ENCODE results near the gene HIF1A.
A peak's percentile ranks its signal among the peaks of the same experiment; 100 is the strongest.

Gene HIF1A

GRCh38 chr14:61761557-61761956, 66.2 kb downstream of the HIF1A start:
- peaks cover 19% of the 10 kb centered on the region for H3K36me3 ChIP-seq (ENCODE audit: insufficient read depth, low read length)
- peak overlapping the region; percentile 89 for H3K4me3 ChIP-seq (ENCODE audit: low read depth, low read length)
- peak overlapping the region; percentile 55 for H2AFZ ChIP-seq (ENCODE audit: low read length, unreplicated experiment)
- H3K27ac ChIP-seq (ENCODE audit: low read depth, low read length), result peak overlapping the region; percentile 70
- H3K4me1 ChIP-seq (ENCODE audit: control insufficient read depth, insufficient read depth, low read length, unreplicated experiment), result peaks cover 34% of the 10 kb centered on the region
- H3K79me2 ChIP-seq (ENCODE audit: control insufficient read depth, insufficient read depth, low read length, unreplicated experiment), result peaks cover 44% of the 10 kb centered on the region
- H3K27me3 ChIP-seq (ENCODE audit: insufficient read depth, low read length), result no peaks in the 10 kb centered on the region

GRCh38 chr14:61761959-61762786, 66.9 kb downstream of the HIF1A start, which contains the start of gene SNAPC1:
Gene SNAPC1, plus strand, starts transcription at chr14:61762420. Its CDS starts 41 bp downstream, at chr14:61762461.
- Histone ChIP-seq H3K4me1 (ENCODE audit: control insufficient read depth, insufficient read depth, low read length, unreplicated experiment) (peaks cover 37% of the 10 kb centered on the region), H3K27me3 (ENCODE audit: insufficient read depth, low read length) (no peaks in the 10 kb centered on the region), H3K27ac (ENCODE audit: low read depth, low read length) (peak within 1 kb of the TSS; percentile 70), H3K36me3 (ENCODE audit: insufficient read depth, low read length) (peaks cover 21% of the 10 kb centered on the region), H3K4me3 (ENCODE audit: low read depth, low read length) (peak within 1 kb of the TSS; percentile 89), H2AFZ (ENCODE audit: low read length, unreplicated experiment) (peak within 1 kb of the TSS; percentile 55), H3K79me2 (ENCODE audit: control insufficient read depth, insufficient read depth, low read length, unreplicated experiment) (peaks cover 47% of the 10 kb centered on the region)

- peak overlapping the region; percentile 67 for H3K27ac ChIP-seq (ENCODE audit: low read depth, low read length)
- peaks cover 38% of the 10 kb centered on the region for H3K36me3 ChIP-seq (ENCODE audit: insufficient read depth, low read length)
- H2AFZ ChIP-seq (ENCODE audit: low read length, unreplicated experiment), result no peak overlapping the region
- H3K27me3 ChIP-seq (ENCODE audit: insufficient read depth, low read length), result no peaks in the 10 kb centered on the region
- peaks cover 37% of the 10 kb centered on the region for H3K4me1 ChIP-seq (ENCODE audit: control insufficient read depth, insufficient read depth, low read length, unreplicated experiment)
- H3K79me2 ChIP-seq (ENCODE audit: control insufficient read depth, insufficient read depth, low read length, unreplicated experiment), result peaks cover 63% of the 10 kb centered on the region
- peak overlapping the region; percentile 89 for H3K4me3 ChIP-seq (ENCODE audit: low read depth, low read length)
Observed at GRCh38 chr14:61764342-61765122, 69.2 kb downstream of the HIF1A start.

- peaks cover 37% of the 10 kb centered on the region for H3K4me1 ChIP-seq (ENCODE audit: control insufficient read depth, insufficient read depth, low read length, unreplicated experiment)
- H3K27ac ChIP-seq (ENCODE audit: low read depth, low read length), result no peak overlapping the region
- H3K4me3 ChIP-seq (ENCODE audit: low read depth, low read length), result peak overlapping the region; percentile 89
- H3K27me3 ChIP-seq (ENCODE audit: insufficient read depth, low read length), result no peaks in the 10 kb centered on the region
- no peak overlapping the region for H2AFZ ChIP-seq (ENCODE audit: low read length, unreplicated experiment)
- H3K36me3 ChIP-seq (ENCODE audit: insufficient read depth, low read length), result peaks cover 41% of the 10 kb centered on the region
- H3K79me2 ChIP-seq (ENCODE audit: control insufficient read depth, insufficient read depth, low read length, unreplicated experiment), result peaks cover 66% of the 10 kb centered on the region
Observed at GRCh38 chr14:61765225-61765943, 70.1 kb downstream of the HIF1A start.

- no peak overlapping the region for H2AFZ ChIP-seq (ENCODE audit: low read length, unreplicated experiment)
- no peak overlapping the region for H3K27ac ChIP-seq (ENCODE audit: low read depth, low read length)
- peaks cover 71% of the 10 kb centered on the region for H3K79me2 ChIP-seq (ENCODE audit: control insufficient read depth, insufficient read depth, low read length, unreplicated experiment)
- peak overlapping the region; percentile 89 for H3K4me3 ChIP-seq (ENCODE audit: low read depth, low read length)
- H3K4me1 ChIP-seq (ENCODE audit: control insufficient read depth, insufficient read depth, low read length, unreplicated experiment), result peaks cover 37% of the 10 kb centered on the region
- no peaks in the 10 kb centered on the region for H3K27me3 ChIP-seq (ENCODE audit: insufficient read depth, low read length)
- peaks cover 45% of the 10 kb centered on the region for H3K36me3 ChIP-seq (ENCODE audit: insufficient read depth, low read length)
Observed at GRCh38 chr14:61766151-61766550, 70.8 kb downstream of the HIF1A start.

- Histone ChIP-seq H3K79me2 (ENCODE audit: control insufficient read depth, insufficient read depth, low read length, unreplicated experiment) (peaks cover 69% of the 10 kb centered on the region), H2AFZ (ENCODE audit: low read length, unreplicated experiment) (no peak overlapping the region), H3K4me3 (ENCODE audit: low read depth, low read length) (no peak overlapping the region), H3K4me1 (ENCODE audit: control insufficient read depth, insufficient read depth, low read length, unreplicated experiment) (peaks cover 32% of the 10 kb centered on the region), H3K36me3 (ENCODE audit: insufficient read depth, low read length) (peaks cover 53% of the 10 kb centered on the region), H3K27me3 (ENCODE audit: insufficient read depth, low read length) (no peaks in the 10 kb centered on the region), H3K27ac (ENCODE audit: low read depth, low read length) (no peak overlapping the region)
Observed at GRCh38 chr14:61768240-61768639, 72.9 kb downstream of the HIF1A start.

GRCh38 chr14:61769893-61770292, 74.6 kb downstream of the HIF1A start:
- no peak overlapping the region for H3K27ac ChIP-seq (ENCODE audit: low read depth, low read length)
- no peaks in the 10 kb centered on the region for H3K27me3 ChIP-seq (ENCODE audit: insufficient read depth, low read length)
- peaks cover 48% of the 10 kb centered on the region for H3K36me3 ChIP-seq (ENCODE audit: insufficient read depth, low read length)
- no peak overlapping the region for H2AFZ ChIP-seq (ENCODE audit: low read length, unreplicated experiment)
- H3K4me3 ChIP-seq (ENCODE audit: low read depth, low read length), result no peak overlapping the region
- H3K4me1 ChIP-seq (ENCODE audit: control insufficient read depth, insufficient read depth, low read length, unreplicated experiment), result peaks cover 19% of the 10 kb centered on the region
- peaks cover 53% of the 10 kb centered on the region for H3K79me2 ChIP-seq (ENCODE audit: control insufficient read depth, insufficient read depth, low read length, unreplicated experiment)

GRCh38 chr14:61774861-61775260, 79.5 kb downstream of the HIF1A start:
- H3K4me1 ChIP-seq (ENCODE audit: control insufficient read depth, insufficient read depth, low read length, unreplicated experiment), result no peaks in the 10 kb centered on the region

GRCh38 chr14:61780125-61780524, 84.8 kb downstream of the HIF1A start:
- Histone ChIP-seq H3K36me3 (ENCODE audit: insufficient read depth, low read length) (peaks cover 61% of the 10 kb centered on the region), H3K27ac (ENCODE audit: low read depth, low read length) (no peak overlapping the region), H3K4me1 (ENCODE audit: control insufficient read depth, insufficient read depth, low read length, unreplicated experiment) (no peaks in the 10 kb centered on the region), H3K79me2 (ENCODE audit: control insufficient read depth, insufficient read depth, low read length, unreplicated experiment) (no peaks in the 10 kb centered on the region), H3K27me3 (ENCODE audit: insufficient read depth, low read length) (no peaks in the 10 kb centered on the region), H2AFZ (ENCODE audit: low read length, unreplicated experiment) (no peak overlapping the region), H3K4me3 (ENCODE audit: low read depth, low read length) (no peak overlapping the region)

More at GRCh38 chr14:61774861-61775260, 79.5 kb downstream of the HIF1A start:
- Histone ChIP-seq H3K79me2 (ENCODE audit: control insufficient read depth, insufficient read depth, low read length, unreplicated experiment) (peaks cover 16% of the 10 kb centered on the region), H2AFZ (ENCODE audit: low read length, unreplicated experiment) (no peak overlapping the region), H3K36me3 (ENCODE audit: insufficient read depth, low read length) (peaks cover 50% of the 10 kb centered on the region), H3K27me3 (ENCODE audit: insufficient read depth, low read length) (no peaks in the 10 kb centered on the region), H3K27ac (ENCODE audit: low read depth, low read length) (no peak overlapping the region), H3K4me3 (ENCODE audit: low read depth, low read length) (no peak overlapping the region)

GRCh38 chr14:61797309-61797708, 102.0 kb downstream of the HIF1A start:
- no peak overlapping the region for H3K4me3 ChIP-seq (ENCODE audit: low read depth, low read length)
- no peaks in the 10 kb centered on the region for H3K79me2 ChIP-seq (ENCODE audit: control insufficient read depth, insufficient read depth, low read length, unreplicated experiment)
- H3K36me3 ChIP-seq (ENCODE audit: insufficient read depth, low read length), result peaks cover 13% of the 10 kb centered on the region; the same call in 1 of the 2 replicates
- no peaks in the 10 kb centered on the region for H3K27me3 ChIP-seq (ENCODE audit: insufficient read depth, low read length)
- H2AFZ ChIP-seq (ENCODE audit: low read length, unreplicated experiment), result no peak overlapping the region
- no peaks in the 10 kb centered on the region for H3K4me1 ChIP-seq (ENCODE audit: control insufficient read depth, insufficient read depth, low read length, unreplicated experiment)
- no peak overlapping the region for H3K27ac ChIP-seq (ENCODE audit: low read depth, low read length)

All from ACC112 (cell line).